ENCODE measurements around the gene ZNF559.
A peak's percentile ranks its signal among the peaks of the same experiment; 100 is the strongest.

- TF ChIP-seq, protein P1, sequence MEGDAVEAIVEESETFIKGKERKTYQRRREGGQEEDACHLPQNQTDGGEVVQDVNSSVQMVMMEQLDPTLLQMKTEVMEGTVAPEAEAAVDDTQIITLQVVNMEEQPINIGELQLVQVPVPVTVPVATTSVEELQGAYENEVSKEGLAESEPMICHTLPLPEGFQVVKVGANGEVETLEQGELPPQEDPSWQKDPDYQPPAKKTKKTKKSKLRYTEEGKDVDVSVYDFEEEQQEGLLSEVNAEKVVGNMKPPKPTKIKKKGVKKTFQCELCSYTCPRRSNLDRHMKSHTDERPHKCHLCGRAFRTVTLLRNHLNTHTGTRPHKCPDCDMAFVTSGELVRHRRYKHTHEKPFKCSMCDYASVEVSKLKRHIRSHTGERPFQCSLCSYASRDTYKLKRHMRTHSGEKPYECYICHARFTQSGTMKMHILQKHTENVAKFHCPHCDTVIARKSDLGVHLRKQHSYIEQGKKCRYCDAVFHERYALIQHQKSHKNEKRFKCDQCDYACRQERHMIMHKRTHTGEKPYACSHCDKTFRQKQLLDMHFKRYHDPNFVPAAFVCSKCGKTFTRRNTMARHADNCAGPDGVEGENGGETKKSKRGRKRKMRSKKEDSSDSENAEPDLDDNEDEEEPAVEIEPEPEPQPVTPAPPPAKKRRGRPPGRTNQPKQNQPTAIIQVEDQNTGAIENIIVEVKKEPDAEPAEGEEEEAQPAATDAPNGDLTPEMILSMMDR (IDR thresholded peaks at IDR 0.05 in 2 of 3, conservative IDR thresholded peaks at IDR 0.05 in 1 of 3; ENCODE audit: borderline replicate concordance in 1 of 3, insufficient read depth in 1 of 3, low read depth in 2 of 3, low read length in 2 of 3): no peak
- TF ChIP-seq RAD21 (IDR thresholded peaks at IDR 0.05; ENCODE audit: low read depth): no peak
- no peak for TF ChIP-seq SIN3A (IDR thresholded peaks at IDR 0.05; ENCODE audit: low read depth)
- TF ChIP-seq POLR2A (IDR thresholded peaks at IDR 0.05; ENCODE audit: borderline replicate concordance, extremely low read depth, insufficient read depth, insufficient read length): no peak
- TF ChIP-seq YY1 (IDR thresholded peaks at IDR 0.05; ENCODE audit: extremely low read depth, insufficient replicate concordance, low read depth, low read length): peak; percentile 66
- no peak for TF ChIP-seq EZH2 (IDR thresholded peaks at IDR 0.05)
- TF ChIP-seq, protein P2, sequence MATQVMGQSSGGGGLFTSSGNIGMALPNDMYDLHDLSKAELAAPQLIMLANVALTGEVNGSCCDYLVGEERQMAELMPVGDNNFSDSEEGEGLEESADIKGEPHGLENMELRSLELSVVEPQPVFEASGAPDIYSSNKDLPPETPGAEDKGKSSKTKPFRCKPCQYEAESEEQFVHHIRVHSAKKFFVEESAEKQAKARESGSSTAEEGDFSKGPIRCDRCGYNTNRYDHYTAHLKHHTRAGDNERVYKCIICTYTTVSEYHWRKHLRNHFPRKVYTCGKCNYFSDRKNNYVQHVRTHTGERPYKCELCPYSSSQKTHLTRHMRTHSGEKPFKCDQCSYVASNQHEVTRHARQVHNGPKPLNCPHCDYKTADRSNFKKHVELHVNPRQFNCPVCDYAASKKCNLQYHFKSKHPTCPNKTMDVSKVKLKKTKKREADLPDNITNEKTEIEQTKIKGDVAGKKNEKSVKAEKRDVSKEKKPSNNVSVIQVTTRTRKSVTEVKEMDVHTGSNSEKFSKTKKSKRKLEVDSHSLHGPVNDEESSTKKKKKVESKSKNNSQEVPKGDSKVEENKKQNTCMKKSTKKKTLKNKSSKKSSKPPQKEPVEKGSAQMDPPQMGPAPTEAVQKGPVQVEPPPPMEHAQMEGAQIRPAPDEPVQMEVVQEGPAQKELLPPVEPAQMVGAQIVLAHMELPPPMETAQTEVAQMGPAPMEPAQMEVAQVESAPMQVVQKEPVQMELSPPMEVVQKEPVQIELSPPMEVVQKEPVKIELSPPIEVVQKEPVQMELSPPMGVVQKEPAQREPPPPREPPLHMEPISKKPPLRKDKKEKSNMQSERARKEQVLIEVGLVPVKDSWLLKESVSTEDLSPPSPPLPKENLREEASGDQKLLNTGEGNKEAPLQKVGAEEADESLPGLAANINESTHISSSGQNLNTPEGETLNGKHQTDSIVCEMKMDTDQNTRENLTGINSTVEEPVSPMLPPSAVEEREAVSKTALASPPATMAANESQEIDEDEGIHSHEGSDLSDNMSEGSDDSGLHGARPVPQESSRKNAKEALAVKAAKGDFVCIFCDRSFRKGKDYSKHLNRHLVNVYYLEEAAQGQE (IDR thresholded peaks at IDR 0.05; ENCODE audit: low read depth): no peak
- peak; percentile 78 for TF ChIP-seq POLR2AphosphoS5 (IDR thresholded peaks at IDR 0.05; ENCODE audit: low read depth, low read length)
- TF ChIP-seq CEBPB (IDR thresholded peaks at IDR 0.05; ENCODE audit: low read depth): no peak
- TF ChIP-seq SP1 (IDR thresholded peaks at IDR 0.05; ENCODE audit: low read depth): peak; percentile 64
- TF ChIP-seq, protein P3, sequence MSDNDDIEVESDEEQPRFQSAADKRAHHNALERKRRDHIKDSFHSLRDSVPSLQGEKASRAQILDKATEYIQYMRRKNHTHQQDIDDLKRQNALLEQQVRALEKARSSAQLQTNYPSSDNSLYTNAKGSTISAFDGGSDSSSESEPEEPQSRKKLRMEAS (IDR thresholded peaks at IDR 0.05): no peak; the same call in 1 of the 2 replicates
These were observed 14.6 kb upstream of the ZNF559 start, which contains the start of gene ZNF699 for GRCh38 chr19:9309139-9309973.
